NCI-H460 (cell line): ENCODE results near the gene PFN3. TPM values are rescaled to one million over a fixed set of nuclear protein-coding genes. Genes with fewer than 3 reads are reported as not detected.

ENCODE experiments used
- DNase-seq: peaks from one replicate; pipeline ENCODE4 v3.0.0-alpha.2; 2016; ENCODE audit warnings: low read depth; ENCODE audit errors: extremely low read depth
- polyA plus RNA-seq: library from polyadenylated mRNA; depleted of rRNA; stranded (reverse); fragments of >200 nt; gene quantifications from 2 replicates; pipeline ENCODE4 v1.2.3, GENCODE V29; 2014; cell fraction: nucleus; rRNA removed
- total RNA-seq: library from RNA; depleted of rRNA; stranded (reverse); fragments of >200 nt; shearing (Covaris generic); gene quantifications from 2 replicates; pipeline ENCODE4 v1.2.3, GENCODE V29; 2014; rRNA removed

PFN3 gene, protein sequence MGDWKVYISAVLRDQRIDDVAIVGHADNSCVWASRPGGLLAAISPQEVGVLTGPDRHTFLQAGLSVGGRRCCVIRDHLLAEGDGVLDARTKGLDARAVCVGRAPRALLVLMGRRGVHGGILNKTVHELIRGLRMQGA
- not detected in 2 replicates for total RNA-seq
- not detected in 2 replicates for polyA plus RNA-seq

DNA sequence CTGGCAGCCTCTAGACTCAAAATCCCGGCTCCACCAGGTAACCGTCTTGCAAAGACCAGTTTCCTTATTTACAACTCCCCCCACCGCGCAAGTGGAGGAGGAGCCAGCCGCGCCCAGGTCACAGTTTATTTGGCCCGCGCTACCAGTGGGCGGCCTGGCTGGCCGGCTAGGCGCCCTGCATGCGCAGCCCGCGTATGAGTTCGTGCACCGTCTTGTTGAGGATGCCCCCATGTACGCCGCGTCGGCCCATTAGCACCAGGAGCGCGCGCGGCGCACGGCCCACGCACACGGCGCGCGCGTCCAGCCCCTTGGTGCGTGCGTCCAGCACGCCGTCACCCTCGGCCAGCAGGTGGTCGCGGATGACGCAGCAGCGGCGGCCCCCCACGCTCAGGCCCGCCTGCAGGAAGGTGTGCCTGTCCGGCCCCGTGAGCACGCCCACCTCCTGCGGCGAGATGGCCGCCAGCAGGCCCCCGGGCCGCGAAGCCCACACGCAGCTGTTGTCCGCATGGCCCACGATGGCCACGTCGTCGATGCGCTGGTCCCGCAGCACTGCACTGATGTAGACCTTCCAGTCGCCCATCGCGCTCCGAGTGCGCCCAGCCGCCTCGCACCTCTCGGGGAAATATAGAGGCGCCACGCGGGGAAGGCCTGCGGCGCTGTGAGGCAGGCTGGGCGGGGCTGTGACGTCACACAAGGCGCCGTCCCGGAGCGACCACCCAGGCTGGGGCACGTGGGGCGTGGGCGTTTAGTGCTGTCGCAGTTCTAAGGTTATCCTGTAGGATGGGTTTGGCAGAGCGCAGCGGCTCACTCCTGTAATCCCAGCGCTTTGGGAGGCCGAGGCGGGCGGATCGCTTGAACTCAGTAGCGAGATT lies at the start of gene PFN3:
TSS of gene PFN3 (minus strand) at position 665 of the 872 bp plus-strand sequence. CDS start at position 580, 85 bp downstream.
- DNase-seq = no peak

DNA sequence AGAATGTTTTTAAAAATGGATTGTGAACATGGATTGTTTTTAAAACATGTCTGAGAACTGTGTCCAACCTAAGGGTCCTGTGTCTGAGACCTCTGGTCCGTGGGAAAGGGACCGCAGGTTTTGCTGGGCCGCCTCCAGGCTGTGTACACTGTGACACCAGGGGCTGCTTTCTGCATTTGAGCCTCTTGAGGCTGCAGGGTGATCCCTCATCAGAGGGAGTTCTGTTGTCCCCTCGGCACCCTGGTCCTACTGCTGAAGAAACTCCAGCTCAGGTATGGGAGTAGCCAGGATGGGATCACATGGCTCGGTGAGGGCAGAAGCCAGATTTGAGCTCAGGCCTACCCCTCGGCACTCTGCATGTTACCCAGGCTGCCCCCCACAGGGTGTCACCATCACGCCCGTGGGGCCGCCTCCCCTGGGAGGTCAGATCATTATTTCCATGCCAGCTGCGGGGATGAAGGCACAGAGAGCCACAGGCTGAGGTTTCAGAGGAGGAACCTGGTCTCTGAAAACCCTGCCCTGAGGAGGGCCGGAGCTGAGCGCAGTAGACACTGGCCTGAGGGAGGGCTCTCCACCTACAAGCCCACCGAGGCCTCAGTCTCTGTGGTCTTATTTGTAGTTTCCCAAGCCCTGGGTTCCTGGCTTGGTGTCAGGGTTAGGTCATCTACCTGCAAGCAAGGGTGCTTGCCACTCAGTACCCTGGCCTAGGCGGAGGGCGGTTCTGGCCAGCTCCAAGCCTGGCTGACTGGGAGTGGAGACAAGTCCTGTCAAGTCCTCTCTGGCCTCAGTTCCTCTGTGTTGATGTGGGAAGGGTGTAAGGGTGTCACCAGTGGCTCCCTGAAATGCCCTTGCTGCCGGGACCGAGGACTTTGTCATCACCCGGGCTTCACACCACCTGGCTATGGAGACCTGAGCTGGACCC lies 48.9 kb upstream of the PFN3 start:
- DNase-seq = no peak

- no peak for DNase-seq
Measured at GRCh38 chr5:177448244-177448950, 47.9 kb upstream of the PFN3 start.

DNA sequence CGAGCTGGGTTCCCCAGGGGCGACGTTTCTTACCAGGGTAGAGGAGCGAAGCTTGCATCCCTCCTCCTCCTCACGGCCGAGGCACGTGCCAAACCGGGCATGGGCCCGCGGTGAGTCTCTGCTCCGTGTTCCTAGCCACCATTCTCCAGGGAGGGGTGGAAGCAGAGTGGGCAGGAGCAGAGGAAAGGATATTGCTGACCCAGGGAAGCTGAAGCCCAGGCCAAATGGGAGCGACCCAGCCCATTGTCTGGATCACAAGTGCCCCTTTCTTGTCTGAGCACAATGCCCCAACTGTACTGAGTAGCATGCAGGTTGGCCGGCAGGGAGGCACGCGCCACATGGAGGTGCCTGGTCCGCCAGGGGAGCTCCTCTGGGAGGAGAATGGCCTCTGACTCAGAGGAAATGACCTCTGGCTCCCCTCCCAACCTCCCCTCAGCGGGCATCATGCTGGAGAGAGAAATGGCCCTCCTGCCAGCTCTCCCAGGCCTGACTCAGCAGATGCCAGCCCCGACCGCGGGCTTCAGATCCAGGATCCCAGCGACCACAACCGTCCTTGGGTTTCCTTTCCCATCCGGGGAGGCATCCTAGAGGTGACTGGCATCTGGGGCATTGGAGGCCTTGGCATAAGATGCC lies 47.3 kb upstream of the PFN3 start:
- DNase-seq = peak; percentile 86

DNA sequence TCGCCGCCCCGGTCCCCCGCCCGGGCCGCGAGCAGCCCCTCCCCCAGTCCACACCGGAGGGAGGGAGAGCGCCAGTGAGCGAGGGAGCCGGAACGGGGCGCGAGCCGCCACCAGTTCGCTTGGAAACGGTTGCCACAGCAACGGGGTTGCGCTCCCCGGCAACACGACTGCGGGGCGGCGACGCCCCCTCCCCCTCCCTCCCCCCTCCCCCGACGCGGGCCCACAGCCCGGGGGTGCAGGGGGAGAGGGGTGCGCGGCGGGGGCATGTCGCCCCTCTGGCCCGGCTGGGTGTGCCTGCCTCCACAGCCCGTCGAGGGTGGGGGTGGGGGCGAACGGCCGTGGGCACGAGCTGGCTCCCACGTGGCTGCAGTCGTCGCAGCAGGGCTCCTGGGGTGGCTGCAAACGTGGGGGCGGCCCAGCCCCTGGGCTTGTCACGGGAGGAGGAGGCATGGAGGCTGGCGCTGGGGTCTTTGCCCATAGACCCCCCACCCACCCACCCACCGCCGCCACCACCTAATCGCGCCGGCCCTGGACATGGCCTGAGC lies 46.7 kb upstream of the PFN3 start:
- DNase-seq = peak; percentile 47

- peak; percentile 51 for DNase-seq
Measured at GRCh38 chr5:177446200-177447065, 46.0 kb upstream of the PFN3 start, which contains the start of gene PRR7. TSS of gene PRR7 (plus strand) at chr5:177446814. CDS start at chr5:177455068, 8,254 bp downstream.

- no peak for DNase-seq
Measured at GRCh38 chr5:177445917-177446199, 45.4 kb upstream of the PFN3 start.

GRCh38 chr5:177445052-177445916 lies 44.8 kb upstream of the PFN3 start:
- DNase-seq = no peak

DNA sequence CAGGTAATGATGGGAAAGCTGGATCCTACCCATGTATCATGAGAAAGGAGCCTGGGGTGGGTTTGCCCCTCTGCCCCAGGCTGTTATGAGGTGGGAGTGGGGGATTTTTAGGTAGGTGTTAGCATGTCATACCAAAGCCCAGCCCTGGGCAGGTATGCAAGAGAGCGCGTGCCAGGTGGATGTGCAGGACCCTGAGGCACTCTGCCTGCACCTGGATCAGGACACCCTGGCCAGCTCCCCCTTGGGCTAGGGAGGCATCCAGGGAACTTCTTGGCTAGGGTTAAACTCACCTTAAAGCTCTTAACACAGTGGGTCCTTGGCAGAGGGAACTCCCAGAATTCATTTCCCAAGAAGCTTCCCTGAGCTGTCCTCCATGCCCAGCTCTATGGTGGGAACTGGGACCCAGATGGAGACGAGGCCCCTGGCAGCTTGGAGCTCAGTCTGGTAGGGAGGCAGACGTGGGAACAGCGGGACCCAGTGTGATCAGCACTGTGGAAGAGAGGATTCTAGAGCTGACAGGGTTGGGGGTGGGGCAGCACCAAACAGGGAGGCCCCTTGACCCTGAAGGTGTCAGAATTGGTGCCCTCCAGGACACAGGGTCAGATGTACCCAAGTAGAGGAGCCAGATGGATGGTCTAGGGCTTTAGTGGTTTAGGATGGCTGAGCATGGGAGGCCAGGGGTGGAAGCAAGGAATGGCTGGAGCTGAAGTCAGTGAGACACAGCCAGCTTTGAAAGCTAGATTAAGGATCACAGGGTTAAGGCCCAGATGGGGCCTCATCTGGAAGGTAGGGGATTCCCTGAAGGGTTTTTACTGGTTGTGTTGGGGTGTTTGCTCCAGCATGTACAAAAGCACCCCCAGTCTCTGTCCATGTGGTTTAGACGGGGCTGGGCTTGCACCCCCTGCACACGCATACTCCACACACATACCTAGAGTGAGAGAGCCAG lies 43.9 kb upstream of the PFN3 start:
- DNase-seq = no peak

DNA sequence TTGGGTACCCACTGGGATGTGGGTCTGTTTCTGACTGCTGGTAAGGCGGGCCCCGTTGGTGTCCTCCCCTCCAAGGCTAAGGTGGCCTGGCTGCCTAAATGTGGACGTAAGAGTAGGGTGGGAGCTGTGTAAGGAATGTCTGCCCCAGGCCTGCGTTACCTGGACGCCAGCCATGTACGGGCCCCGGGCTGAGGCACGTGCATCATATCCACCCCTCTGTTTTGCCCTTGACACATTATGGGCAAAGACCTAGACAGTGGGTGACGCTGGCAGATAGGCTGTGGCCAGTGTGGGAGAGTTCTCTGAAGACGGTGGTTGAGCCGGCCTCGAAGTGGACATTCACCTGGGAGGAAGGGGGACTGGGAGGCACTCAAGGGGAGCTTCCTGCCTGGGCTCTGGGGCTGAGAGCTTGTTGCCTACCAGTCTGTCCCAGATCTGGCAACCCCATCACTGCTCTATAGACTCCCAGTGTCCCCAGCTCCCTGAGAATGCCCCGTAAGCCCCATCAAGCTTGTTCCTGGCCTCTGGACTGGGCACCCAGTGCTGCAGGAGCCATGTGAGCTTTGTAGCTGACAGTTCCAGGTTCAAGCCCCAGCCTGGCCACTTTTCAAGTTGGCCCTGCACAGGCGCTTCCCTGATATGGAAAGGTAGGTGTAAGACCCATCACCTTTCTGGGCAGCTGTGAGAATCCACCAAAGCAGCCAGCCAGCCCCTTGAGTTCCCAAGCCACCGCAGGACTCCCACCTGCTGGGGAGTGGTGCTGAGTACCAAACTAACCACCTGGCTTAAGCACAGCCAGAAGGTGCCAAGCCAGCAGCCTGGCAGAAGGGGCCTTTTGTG lies 42.9 kb upstream of the PFN3 start:
- no peak for DNase-seq

DNA sequence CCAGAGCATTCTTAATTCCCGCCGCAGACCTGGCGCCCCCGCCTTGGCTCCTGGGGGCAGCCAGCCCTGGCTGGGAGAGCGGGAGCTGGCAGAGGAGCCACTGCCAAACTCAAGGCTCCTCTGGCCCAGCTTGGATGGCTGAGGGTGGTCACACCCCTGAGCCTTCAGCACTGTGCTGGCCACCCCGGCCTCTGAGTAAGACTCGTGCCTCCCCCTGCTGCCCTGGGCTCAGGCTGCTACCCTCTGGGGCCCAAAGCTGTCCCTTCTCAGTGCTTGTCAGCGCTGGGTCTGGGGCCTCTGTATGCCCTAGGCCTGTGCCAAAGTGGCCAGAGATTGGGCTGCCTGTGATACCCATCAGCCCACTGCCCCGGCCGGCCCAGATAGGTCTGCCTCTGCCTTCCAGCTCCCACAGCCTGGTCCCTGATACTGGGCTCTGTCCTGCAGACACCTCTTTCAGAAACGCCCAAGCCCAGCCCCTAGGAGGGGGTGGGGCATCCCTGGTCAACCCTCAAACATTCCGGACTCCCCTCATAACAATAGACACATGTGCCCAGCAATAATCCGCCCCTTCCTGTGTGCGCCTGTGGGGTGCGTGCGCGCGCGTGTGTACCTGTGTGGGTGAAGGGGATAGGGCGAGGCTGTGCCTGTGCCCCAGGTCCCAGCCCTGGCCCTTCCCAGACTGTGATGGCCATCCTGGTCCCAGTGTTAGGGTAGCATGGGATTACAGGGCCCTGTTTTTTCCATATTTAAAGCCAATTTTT lies 41.8 kb upstream of the PFN3 start:
- no peak for DNase-seq

GRCh38 chr5:177440990-177441780 lies 40.7 kb upstream of the PFN3 start:
- DNase-seq = no peak

DNA sequence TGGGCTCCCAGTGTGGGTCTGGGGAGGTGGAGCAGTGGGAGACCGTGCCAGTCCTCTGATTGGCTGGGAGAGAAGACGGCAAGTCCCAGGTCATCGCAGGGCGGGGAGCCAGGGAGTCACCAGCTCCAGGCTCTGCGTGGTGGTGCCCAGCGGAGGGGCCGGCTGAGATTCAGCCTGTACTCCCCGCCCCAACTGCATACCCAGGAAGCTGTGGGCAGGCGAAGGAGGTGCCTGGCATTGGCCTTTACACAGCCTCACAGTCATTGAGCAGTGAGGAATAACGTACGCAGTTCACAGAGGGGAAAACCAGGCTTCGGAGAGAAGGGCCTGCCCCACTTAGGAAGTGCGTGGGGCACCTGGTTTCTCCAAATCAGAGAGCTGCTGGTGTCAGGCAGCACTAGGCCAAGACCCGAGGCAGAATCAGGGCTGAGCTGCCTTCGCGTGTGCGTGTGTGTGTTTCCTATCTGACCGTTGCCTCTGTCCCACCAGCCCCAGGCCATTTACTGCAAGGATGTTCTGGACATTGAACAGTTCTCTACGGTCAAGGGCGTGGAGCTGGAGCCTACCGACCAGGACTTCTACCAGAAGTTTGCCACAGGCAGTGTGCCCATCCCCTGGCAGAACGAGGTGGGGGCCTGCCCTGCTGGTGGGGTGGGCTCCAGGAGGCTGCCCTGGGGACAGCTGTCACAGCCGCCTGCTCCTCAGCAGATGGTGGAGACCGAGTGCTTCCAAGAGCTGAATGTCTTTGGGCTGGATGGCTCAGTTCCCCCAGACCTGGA lies 39.9 kb upstream of the PFN3 start:
- DNase-seq = no peak
